Activated CD4-positive, alpha-beta memory T cell treated with anti-CD3 and anti-CD28 coated beads, Interleukin-2, amount 10 ng/mL, durations not matched to agents 7 days and 5 days (primary cell): ENCODE measurements around the gene ADGRL2. TPM values are rescaled to one million over a fixed set of nuclear protein-coding genes. Genes with fewer than 3 reads are reported as not detected.

ENCODE experiments used
- CTCF ChIA-PET: fragments of 350-600 bp; sonication (Branson Sonifier 250); formaldehyde crosslinking; loops from one replicate; lab custom pipeline; 2021; ENCODE audit warnings: antibody characterized with exemption, inconsistent platforms; lab: Charles Lee
- POLR2A ChIA-PET: fragments of 350-600 bp; sonication (Branson Sonifier 250); formaldehyde crosslinking; loops from one replicate; lab custom pipeline; 2021; ENCODE audit warnings: antibody characterized with exemption; lab: Charles Lee
- DNase-seq: peaks from one replicate; pipeline ENCODE4 v3.0.0-alpha.2; 2020
- H3K27ac Mint-ChIP-seq: one replicate; pipeline ENCODE4 v1.8.0; 2021; ENCODE audit warnings: mild to moderate bottlenecking, mixed read lengths
- H3K27me3 Mint-ChIP-seq: one replicate; pipeline ENCODE4 v1.8.0; 2021; ENCODE audit warnings: mixed read lengths
- H3K36me3 Mint-ChIP-seq: one replicate; pipeline ENCODE4 v1.8.0; 2021; ENCODE audit warnings: low read depth, mixed read lengths
- H3K4me1 Mint-ChIP-seq: one replicate; pipeline ENCODE4 v1.8.0; 2021; ENCODE audit warnings: mixed read lengths
- H3K4me3 Mint-ChIP-seq: one replicate; pipeline ENCODE4 v1.8.0; 2021; ENCODE audit warnings: mild to moderate bottlenecking, mixed read lengths
- H3K9me3 Mint-ChIP-seq: one replicate; pipeline ENCODE4 v1.8.0; 2021; ENCODE audit warnings: mixed read lengths
- total RNA-seq, 2 experiments: library from RNA; stranded (reverse); gene quantifications; one replicate each; pipeline ENCODE4 v1.2.3, GENCODE V29; 2021

Gene ADGRL2
- total RNA-seq, 2 experiments from 2014 or later: not detected

GRCh38 chr1:82007804-82008203, 207.1 kb downstream of the ADGRL2 start:
- Mint-ChIP-seq H3K36me3 (no peaks in the 10 kb centered on the region), H3K4me3 (no peak overlapping the region), H3K9me3 (peaks cover 4% of the 10 kb centered on the region), H3K27me3 (no peaks in the 10 kb centered on the region), H3K4me1 (no peaks in the 10 kb centered on the region), H3K27ac (no peak overlapping the region)
- ChIA-PET CTCF (no interaction called here), POLR2A (no interaction called here)
- no peak for DNase-seq

- DNase-seq: no peak
- no peaks in the 10 kb centered on the region for H3K4me1 Mint-ChIP-seq
- peaks cover 4% of the 10 kb centered on the region for H3K9me3 Mint-ChIP-seq
- POLR2A ChIA-PET: no interaction called here
- CTCF ChIA-PET: no interaction called here
- H3K4me3 Mint-ChIP-seq: no peak overlapping the region
- H3K27me3 Mint-ChIP-seq: no peaks in the 10 kb centered on the region
- H3K36me3 Mint-ChIP-seq: no peaks in the 10 kb centered on the region
- no peak overlapping the region for H3K27ac Mint-ChIP-seq
Observed at GRCh38 chr1:82013702-82014101, 213.0 kb downstream of the ADGRL2 start.

GRCh38 chr1:82015444-82015843, 214.7 kb downstream of the ADGRL2 start:
- no peaks in the 10 kb centered on the region for H3K36me3 Mint-ChIP-seq
- no peak for DNase-seq
- no peak overlapping the region for H3K27ac Mint-ChIP-seq
- H3K4me3 Mint-ChIP-seq: no peak overlapping the region
- ChIA-PET CTCF (no interaction called here), POLR2A (no interaction called here)
- no peaks in the 10 kb centered on the region for H3K4me1 Mint-ChIP-seq
- H3K27me3 Mint-ChIP-seq: no peaks in the 10 kb centered on the region
- H3K9me3 Mint-ChIP-seq: peaks cover 2% of the 10 kb centered on the region

GRCh38 chr1:82018319-82018718, 217.6 kb downstream of the ADGRL2 start:
- Mint-ChIP-seq H3K36me3 (no peaks in the 10 kb centered on the region), H3K27ac (no peak overlapping the region), H3K4me3 (no peak overlapping the region), H3K9me3 (peaks cover 5% of the 10 kb centered on the region), H3K27me3 (no peaks in the 10 kb centered on the region), H3K4me1 (no peaks in the 10 kb centered on the region)
- ChIA-PET CTCF (no interaction called here), POLR2A (no interaction called here)
- DNase-seq: no peak

- Mint-ChIP-seq H3K27ac (no peak overlapping the region), H3K4me1 (no peaks in the 10 kb centered on the region), H3K9me3 (peaks cover 10% of the 10 kb centered on the region), H3K36me3 (no peaks in the 10 kb centered on the region), H3K27me3 (no peaks in the 10 kb centered on the region), H3K4me3 (no peak overlapping the region)
- ChIA-PET CTCF (no interaction called here), POLR2A (no interaction called here)
- no peak for DNase-seq
Observed at GRCh38 chr1:82019508-82019907, 218.8 kb downstream of the ADGRL2 start.

GRCh38 chr1:82030830-82031229, 230.1 kb downstream of the ADGRL2 start:
- POLR2A ChIA-PET: no interaction called here
- DNase-seq: no peak
- Mint-ChIP-seq H3K4me1 (no peaks in the 10 kb centered on the region), H3K27ac (no peak overlapping the region), H3K36me3 (no peaks in the 10 kb centered on the region), H3K9me3 (no peaks in the 10 kb centered on the region), H3K27me3 (no peaks in the 10 kb centered on the region), H3K4me3 (no peak overlapping the region)
- CTCF ChIA-PET: no interaction called here

GRCh38 chr1:82032068-82032467, 231.3 kb downstream of the ADGRL2 start:
- Mint-ChIP-seq H3K36me3 (no peaks in the 10 kb centered on the region), H3K9me3 (no peaks in the 10 kb centered on the region), H3K4me1 (no peaks in the 10 kb centered on the region), H3K4me3 (no peak overlapping the region), H3K27ac (no peak overlapping the region), H3K27me3 (no peaks in the 10 kb centered on the region)
- DNase-seq: no peak
- ChIA-PET POLR2A (no interaction called here), CTCF (no interaction called here)

GRCh38 chr1:82034812-82035211, 234.1 kb downstream of the ADGRL2 start:
- POLR2A ChIA-PET: no interaction called here
- no peak for DNase-seq
- Mint-ChIP-seq H3K4me1 (no peaks in the 10 kb centered on the region), H3K36me3 (no peaks in the 10 kb centered on the region), H3K4me3 (no peak overlapping the region), H3K27me3 (no peaks in the 10 kb centered on the region), H3K9me3 (no peaks in the 10 kb centered on the region), H3K27ac (no peak overlapping the region)
- CTCF ChIA-PET: no interaction called here
